Chondrocyte (in vitro differentiated cells): ENCODE data around the gene SPNS1. TPM values are rescaled to one million over a fixed set of nuclear protein-coding genes. Genes with fewer than 3 reads are reported as not detected.
A peak's percentile ranks its signal among the peaks of the same experiment; 100 is the strongest.

Source experiments
- DNase-seq: peaks from one replicate; pipeline ENCODE4 v3.0.0; 2021; ENCODE audit warnings: mixed read lengths, low spot score
- H3K27ac Mint-ChIP-seq: one replicate; pipeline ENCODE4 v1.8.0; 2021; ENCODE audit warnings: mild to moderate bottlenecking, moderate library complexity, mixed read lengths; ENCODE audit not compliant: unreplicated experiment
- H3K27me3 Mint-ChIP-seq: 2 replicates; pipeline ENCODE4 v1.8.0; 2021; ENCODE audit warnings: low read depth, mixed read lengths
- H3K36me3 Mint-ChIP-seq: 2 replicates; pipeline ENCODE4 v1.8.0; 2021; ENCODE audit warnings: low read depth, mixed read lengths
- H3K4me1 Mint-ChIP-seq: 2 replicates; pipeline ENCODE4 v1.8.0; 2021; ENCODE audit warnings: low read depth, mild to moderate bottlenecking, mixed read lengths
- H3K4me3 Mint-ChIP-seq: one replicate; pipeline ENCODE4 v1.8.0; 2021; ENCODE audit warnings: mild to moderate bottlenecking, moderate library complexity, mixed read lengths; ENCODE audit not compliant: unreplicated experiment
- H3K9me3 Mint-ChIP-seq: 2 replicates; pipeline ENCODE4 v1.8.0; 2021; ENCODE audit warnings: low read depth, mixed read lengths
- CTCF ChIP-seq: fragments of 200-600 bp; sonication (generic); IDR thresholded peaks from 2 replicates; pipeline ENCODE4 v1.5.0; 2021; ENCODE audit warnings: antibody characterized with exemption, mild to moderate bottlenecking, moderate library complexity
- total RNA-seq: library from RNA; stranded (reverse); gene quantifications from 3 replicates; pipeline ENCODE4 v1.2.1, GENCODE V29; 2021

SPNS1 gene
- total RNA-seq, 1 donor from 2014 or later = 60.8 TPM

DNA sequence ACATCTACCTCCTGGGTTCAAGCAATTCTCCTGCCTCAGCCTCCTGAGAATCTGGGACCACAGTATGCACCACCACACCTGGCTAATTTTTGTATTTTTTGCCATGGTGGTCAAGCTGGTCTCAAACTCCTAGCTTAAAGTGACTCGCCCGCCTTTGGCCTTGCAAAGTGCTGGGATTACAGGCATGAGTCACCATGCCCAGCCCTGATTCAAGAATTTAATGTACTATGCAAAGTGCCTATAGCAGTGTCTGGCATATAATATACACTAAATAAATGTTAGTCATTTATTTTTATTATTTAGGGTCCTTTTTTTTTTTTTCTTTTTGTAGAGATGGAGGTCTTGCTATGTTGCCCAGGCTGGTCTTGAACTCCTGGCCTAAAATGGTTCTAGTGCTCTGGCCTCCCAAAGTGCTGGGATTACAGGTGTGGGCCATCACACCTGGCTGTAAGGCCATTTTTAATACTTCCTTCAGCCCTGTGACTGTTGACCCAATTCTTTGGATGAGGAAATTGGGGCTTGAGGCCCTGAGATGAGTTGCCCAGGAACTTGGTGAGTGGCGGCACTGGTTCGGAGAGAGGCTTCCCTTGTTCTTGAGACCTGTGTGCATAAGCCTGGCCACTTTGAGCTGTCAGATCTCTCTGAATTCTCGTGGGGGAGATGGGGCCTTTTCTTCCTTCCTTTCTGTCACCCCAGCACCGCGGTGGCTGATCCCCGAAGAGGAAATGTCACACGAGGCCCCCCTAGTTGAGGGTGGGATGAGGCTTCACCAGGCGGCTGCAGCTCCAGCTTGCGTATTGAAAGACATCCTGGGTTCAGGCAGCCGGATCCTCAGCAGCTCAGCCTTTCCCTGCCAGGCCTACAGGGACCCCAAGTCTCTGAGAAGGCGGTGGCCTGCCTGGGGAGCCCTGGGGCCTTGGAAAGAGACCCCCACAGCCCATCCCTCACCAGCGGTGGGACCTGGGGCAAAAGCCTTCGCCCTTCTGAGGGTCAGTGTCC is 49.0 kb downstream of the SPNS1 start:
- Mint-ChIP-seq H3K9me3 (no peaks in the 10 kb centered on the region), H3K36me3 (no peaks in the 10 kb centered on the region), H3K4me3 (no peak overlapping the region), H3K27ac (no peak overlapping the region), H3K4me1 (peaks cover 4% of the 10 kb centered on the region), H3K27me3 (no peaks in the 10 kb centered on the region)
- no peak for TF ChIP-seq CTCF
- DNase-seq = no peak

DNA sequence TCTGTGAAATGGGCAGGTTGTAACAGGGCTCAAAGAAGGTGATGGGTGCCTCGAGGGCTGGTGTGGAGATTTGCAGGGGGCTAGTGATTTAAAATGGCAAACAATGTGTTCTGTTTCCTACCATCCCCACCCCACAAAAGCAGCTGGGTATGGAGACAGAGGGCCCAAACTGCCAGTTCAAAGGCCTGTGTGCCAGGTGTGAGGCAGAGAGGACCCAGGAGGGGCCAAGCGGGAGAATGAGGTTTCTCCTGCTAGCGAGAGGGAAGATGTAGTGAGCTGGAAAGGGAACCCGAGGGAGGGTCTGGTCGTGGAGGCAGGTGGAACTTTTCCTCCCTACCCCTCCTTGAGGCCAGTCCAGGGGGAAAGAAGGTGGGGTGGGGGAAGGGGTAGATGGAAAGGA is 49.7 kb downstream of the SPNS1 start:
- H3K27ac Mint-ChIP-seq = peak overlapping the region; percentile 47
- H3K9me3 Mint-ChIP-seq = no peaks in the 10 kb centered on the region
- no peak for DNase-seq
- TF ChIP-seq CTCF = no peak
- H3K4me3 Mint-ChIP-seq = no peak overlapping the region
- H3K4me1 Mint-ChIP-seq = peaks cover 11% of the 10 kb centered on the region
- H3K27me3 Mint-ChIP-seq = no peaks in the 10 kb centered on the region
- no peaks in the 10 kb centered on the region for H3K36me3 Mint-ChIP-seq

GRCh38 chr16:29025218-29025617 is 50.6 kb downstream of the SPNS1 start:
- H3K27ac Mint-ChIP-seq = no peak overlapping the region

GRCh38 chr16:29025735-29026134 is 51.2 kb downstream of the SPNS1 start:
- no peaks in the 10 kb centered on the region for H3K36me3 Mint-ChIP-seq
- H3K9me3 Mint-ChIP-seq = no peaks in the 10 kb centered on the region
- TF ChIP-seq CTCF = no peak
- DNase-seq = no peak
- no peaks in the 10 kb centered on the region for H3K27me3 Mint-ChIP-seq
- H3K27ac Mint-ChIP-seq = no peak overlapping the region
- H3K4me3 Mint-ChIP-seq = no peak overlapping the region
- H3K4me1 Mint-ChIP-seq = peaks cover 16% of the 10 kb centered on the region

More at GRCh38 chr16:29025218-29025617, 50.6 kb downstream of the SPNS1 start:
- no peaks in the 10 kb centered on the region for H3K27me3 Mint-ChIP-seq
- no peak overlapping the region for H3K4me3 Mint-ChIP-seq
- no peak for TF ChIP-seq CTCF
- H3K9me3 Mint-ChIP-seq = no peaks in the 10 kb centered on the region
- H3K36me3 Mint-ChIP-seq = no peaks in the 10 kb centered on the region
- no peak for DNase-seq
- peaks cover 16% of the 10 kb centered on the region for H3K4me1 Mint-ChIP-seq

DNA sequence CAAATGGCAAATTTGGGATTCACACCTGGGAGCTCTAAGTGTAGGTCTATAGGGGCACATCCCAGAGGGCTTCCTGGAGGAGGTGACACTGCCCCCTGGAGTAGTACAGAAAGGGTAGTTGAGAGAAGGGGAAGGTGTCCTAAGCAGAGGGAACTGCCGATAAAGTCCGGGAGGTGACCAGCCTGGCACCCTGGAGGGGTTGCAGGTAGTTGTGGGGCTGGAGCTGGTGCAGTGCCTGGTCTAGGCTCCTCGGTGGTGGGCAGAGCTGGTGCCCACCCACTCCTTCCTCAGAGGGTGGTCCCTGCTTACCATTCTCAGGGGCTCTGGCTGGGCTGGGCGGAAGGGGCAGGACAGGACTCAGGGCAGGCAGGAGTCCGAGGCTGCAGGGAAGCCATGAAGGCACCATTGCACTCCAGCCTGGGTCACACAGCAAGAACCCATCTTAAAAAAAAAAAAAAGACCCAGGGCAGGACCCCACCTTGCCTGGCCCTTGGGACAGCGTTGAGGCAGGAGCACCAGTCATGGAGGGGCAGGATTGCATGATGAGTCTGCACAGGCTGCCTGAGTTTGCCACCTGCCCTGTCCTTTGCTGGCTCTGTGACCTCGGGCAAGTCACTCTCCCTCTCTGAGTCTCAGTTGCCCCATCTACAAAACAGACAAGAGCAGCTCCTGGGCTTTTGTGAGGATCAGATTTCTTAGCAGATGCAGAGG is 54.0 kb downstream of the SPNS1 start:
- H3K36me3 Mint-ChIP-seq = no peaks in the 10 kb centered on the region
- H3K4me3 Mint-ChIP-seq = no peak overlapping the region
- H3K27ac Mint-ChIP-seq = peak overlapping the region; percentile 79
- DNase-seq = no peak
- no peaks in the 10 kb centered on the region for H3K27me3 Mint-ChIP-seq
- no peak for TF ChIP-seq CTCF
- peaks cover 16% of the 10 kb centered on the region for H3K4me1 Mint-ChIP-seq
- no peaks in the 10 kb centered on the region for H3K9me3 Mint-ChIP-seq
